Measurements from ENCODE around the gene ECE1. TPM values are rescaled to one million over a fixed set of nuclear protein-coding genes. Genes with fewer than 3 reads are reported as not detected.
A peak's percentile ranks its signal among the peaks of the same experiment; 100 is the strongest.

Gene ECE1
- total and polyA plus RNA-seq, 2 of the 8 experiments (the other 6 are each of a cell fraction or from before 2014, with no cell fraction given) = 21.4 to 36.8 TPM

DNA sequence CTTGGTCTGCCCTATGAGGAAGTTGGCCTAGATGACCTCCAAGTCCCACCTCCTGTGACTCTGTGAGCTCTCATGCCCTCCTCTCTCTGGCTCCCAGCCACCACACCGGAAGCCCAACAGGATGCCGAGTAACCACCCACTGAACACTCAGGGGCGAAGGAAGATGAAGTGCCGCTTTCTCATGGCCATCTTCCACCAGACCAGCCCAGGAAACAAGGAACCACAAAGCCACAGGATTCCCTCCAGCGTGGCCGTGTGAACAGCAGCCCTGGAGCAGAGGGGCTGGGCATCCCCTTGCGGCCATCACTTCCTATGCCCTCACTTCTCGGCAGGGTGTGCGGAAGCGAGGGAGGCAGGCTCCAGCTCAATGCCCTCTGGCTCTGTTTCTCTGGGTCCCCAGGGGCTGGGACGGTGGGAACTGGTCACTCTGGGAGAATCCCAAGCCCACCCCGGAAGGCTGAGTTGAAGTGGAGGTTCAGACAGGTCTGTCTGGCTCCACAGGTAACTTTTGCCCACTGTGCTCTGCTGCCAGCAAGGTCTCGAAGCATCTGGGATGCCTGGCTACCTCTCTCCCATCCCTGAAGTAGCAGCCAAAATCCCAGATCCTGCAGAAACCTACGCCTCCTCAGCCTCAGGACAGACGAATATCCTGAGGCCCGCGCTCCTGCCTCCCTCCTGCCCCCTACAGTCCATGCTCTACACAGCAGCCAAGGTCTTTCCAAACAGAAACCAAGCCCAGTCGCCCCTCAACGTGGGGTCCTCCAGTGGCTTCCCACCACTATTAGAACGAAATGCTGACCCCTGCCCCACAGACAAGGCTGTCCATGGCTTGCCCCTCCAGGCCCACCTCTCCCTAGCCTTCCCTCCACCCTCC, 44.2 kb upstream of the ECE1 start:
- no peak overlapping the region for H3K27ac ChIP-seq (ENCODE audit: low read depth, low read length)
- no peak for FAIRE-seq
- no peak for TF ChIP-seq SIN3A (conservative IDR thresholded peaks at IDR 0.05 in 1 of 2, IDR thresholded peaks at IDR 0.05 in 1 of 2; ENCODE audit: low read depth in 1 of 2, low read length in 2 of 2)
- TF ChIP-seq SP2 (IDR thresholded peaks at IDR 0.05; ENCODE audit: low read length) = no peak
- TF ChIP-seq, protein P1, sequence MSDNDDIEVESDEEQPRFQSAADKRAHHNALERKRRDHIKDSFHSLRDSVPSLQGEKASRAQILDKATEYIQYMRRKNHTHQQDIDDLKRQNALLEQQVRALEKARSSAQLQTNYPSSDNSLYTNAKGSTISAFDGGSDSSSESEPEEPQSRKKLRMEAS (IDR thresholded peaks at IDR 0.05) = peak; percentile 40; the same call in 1 of the 2 replicates
- TF ChIP-seq, protein P2, sequence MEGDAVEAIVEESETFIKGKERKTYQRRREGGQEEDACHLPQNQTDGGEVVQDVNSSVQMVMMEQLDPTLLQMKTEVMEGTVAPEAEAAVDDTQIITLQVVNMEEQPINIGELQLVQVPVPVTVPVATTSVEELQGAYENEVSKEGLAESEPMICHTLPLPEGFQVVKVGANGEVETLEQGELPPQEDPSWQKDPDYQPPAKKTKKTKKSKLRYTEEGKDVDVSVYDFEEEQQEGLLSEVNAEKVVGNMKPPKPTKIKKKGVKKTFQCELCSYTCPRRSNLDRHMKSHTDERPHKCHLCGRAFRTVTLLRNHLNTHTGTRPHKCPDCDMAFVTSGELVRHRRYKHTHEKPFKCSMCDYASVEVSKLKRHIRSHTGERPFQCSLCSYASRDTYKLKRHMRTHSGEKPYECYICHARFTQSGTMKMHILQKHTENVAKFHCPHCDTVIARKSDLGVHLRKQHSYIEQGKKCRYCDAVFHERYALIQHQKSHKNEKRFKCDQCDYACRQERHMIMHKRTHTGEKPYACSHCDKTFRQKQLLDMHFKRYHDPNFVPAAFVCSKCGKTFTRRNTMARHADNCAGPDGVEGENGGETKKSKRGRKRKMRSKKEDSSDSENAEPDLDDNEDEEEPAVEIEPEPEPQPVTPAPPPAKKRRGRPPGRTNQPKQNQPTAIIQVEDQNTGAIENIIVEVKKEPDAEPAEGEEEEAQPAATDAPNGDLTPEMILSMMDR (IDR thresholded peaks at IDR 0.05; ENCODE audit: control extremely low read depth in 1 of 3, insufficient read depth in 1 of 3, low read depth in 1 of 3, low read length in 3 of 3) = peak; percentile 90 to 96 (median 93)
- TF ChIP-seq, protein P3, sequence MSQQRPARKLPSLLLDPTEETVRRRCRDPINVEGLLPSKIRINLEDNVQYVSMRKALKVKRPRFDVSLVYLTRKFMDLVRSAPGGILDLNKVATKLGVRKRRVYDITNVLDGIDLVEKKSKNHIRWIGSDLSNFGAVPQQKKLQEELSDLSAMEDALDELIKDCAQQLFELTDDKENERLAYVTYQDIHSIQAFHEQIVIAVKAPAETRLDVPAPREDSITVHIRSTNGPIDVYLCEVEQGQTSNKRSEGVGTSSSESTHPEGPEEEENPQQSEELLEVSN (IDR thresholded peaks at IDR 0.05) = 0 out of 2 replicates have a peak, but pooled peaks have one; percentile 7
- peak; percentile 75 to 86 for TF ChIP-seq RAD21 (IDR thresholded peaks at IDR 0.05 in 1 of 2, conservative IDR thresholded peaks at IDR 0.05 in 1 of 2; ENCODE audit: low read depth in 2 of 2, low read length in 2 of 2)

More for the DNA sequence above, 44.2 kb upstream of the ECE1 start:
- no peaks in the 10 kb centered on the region; a peak in 1 of 7 replicates for H3K27me3 ChIP-seq (replicated peaks in 1 of 4; ENCODE audit: control insufficient read depth in 3 of 4, extremely low read depth in 1 of 4, insufficient read depth in 3 of 4, low read length in 3 of 4)
- H2BK5ac ChIP-seq (ENCODE audit: low read depth, low read length) = peak overlapping the region; percentile 54
- H2BK20ac ChIP-seq (ENCODE audit: low read length) = 0 out of 2 replicates have a peak overlapping the region, but pooled peaks have one; percentile 23
- peak overlapping the region; percentile 82 for H2BK12ac ChIP-seq (ENCODE audit: low read depth, low read length)
- peak overlapping the region; percentile 9 for H3K4ac ChIP-seq (replicated peaks; ENCODE audit: insufficient read length, low read depth, low read length)
- no peak overlapping the region for H3K14ac ChIP-seq (ENCODE audit: insufficient read length)
- H3K4me2 ChIP-seq (ENCODE audit: insufficient read depth in 1 of 2, low read depth in 2 of 2, low read length in 2 of 2) = peak overlapping the region; percentile 29 to 58
- POLR2A ChIA-PET (ENCODE audit: partially characterized antibody) = interaction anchor here (1.1 to 1.6 kb wide), 5 partner anchors 9 to 80 kb away, joined by 3 to 6 read pairs (median 4); no protein-coding TSS in a partner anchor
- H2BK15ac ChIP-seq (ENCODE audit: low read length) = peak overlapping the region; percentile 74
- H2AK5ac ChIP-seq (ENCODE audit: low read depth, low read length) = peak overlapping the region; percentile 77
- H3K79me2 ChIP-seq (ENCODE audit: control insufficient read depth in 1 of 2, insufficient read depth in 2 of 2, low read length in 2 of 2) = peaks cover 0 to 5% of the 10 kb centered on the region in 2 experiments; a peak in 1 of 4 replicates
- no peak overlapping the region for H2AFZ ChIP-seq (ENCODE audit: low read length)
- H3K9ac ChIP-seq (replicated peaks in 1 of 4; ENCODE audit: extremely low read depth in 1 of 4, low read depth in 3 of 4, low read length in 3 of 4) = no peak overlapping the region; a peak in 1 of 7 replicates
- no peaks in the 10 kb centered on the region for H3K23me2 ChIP-seq (ENCODE audit: low read depth, low read length)
- peak in 1 of 2 experiments; percentile 89 for DNase-seq (ENCODE audit: low read depth in 1 of 2, low spot score in 2 of 2)
- H4K91ac ChIP-seq (replicated peaks; ENCODE audit: insufficient read length, low read length) = peak overlapping the region; percentile 70
- H3K9me3 ChIP-seq (ENCODE audit: insufficient read depth in 2 of 2, low read depth in 1 of 2, low read length in 1 of 2) = no peaks in the 10 kb centered on the region
- no peaks in the 10 kb centered on the region for H3K36me3 ChIP-seq (ENCODE audit: control insufficient read depth in 2 of 4, insufficient read depth in 4 of 4, low read length in 3 of 4)
- H3K18ac ChIP-seq (ENCODE audit: extremely low read depth, low read length) = peak overlapping the region; percentile 99
- peak overlapping the region; percentile 16 for H4K5ac ChIP-seq (ENCODE audit: insufficient read length, low read depth, low read length)
- no peak overlapping the region for H4K8ac ChIP-seq (ENCODE audit: extremely low read depth, insufficient read depth, low read length)
- H2BK120ac ChIP-seq (replicated peaks; ENCODE audit: low read depth, low read length) = no peak overlapping the region
- peaks cover 10 to 31% (median 20%) of the 10 kb centered on the region in 4 experiments for H3K4me1 ChIP-seq (replicated peaks in 1 of 4; ENCODE audit: control insufficient read depth in 3 of 4, insufficient read depth in 4 of 4, low read length in 3 of 4)
- CTCF ChIA-PET (ENCODE audit: partially characterized antibody) = interaction anchor here (0.5 to 12.5 kb wide), 32 partner anchors 10 to 617 kb away, joined by 3 to 168 read pairs (median 5); partner anchors contain the start of gene ECE1
- H3K79me1 ChIP-seq (ENCODE audit: low read depth, low read length) = peaks cover 5% of the 10 kb centered on the region
- no peak overlapping the region for H3K56ac ChIP-seq (replicated peaks; ENCODE audit: insufficient read length, low read depth, low read length)
- no peak overlapping the region for H3K23ac ChIP-seq (ENCODE audit: insufficient read length)
- H3K4me3 ChIP-seq (ENCODE audit: extremely low read depth in 1 of 4, insufficient read depth in 2 of 4, low read depth in 3 of 4, low read length in 4 of 4) = peak overlapping the region in 3 of 4 experiments; percentile 19 to 45 (median 29); a peak in 6 of 8 replicates
- peaks cover 4 to 19% of the 10 kb centered on the region in 2 experiments for H4K20me1 ChIP-seq (replicated peaks in 1 of 2; ENCODE audit: control insufficient read depth in 1 of 2, insufficient read depth in 2 of 2, low read length in 2 of 2)
- WGBS, 2 experiments (ENCODE audit: extremely low coverage in 1 of 2, insufficient coverage in 1 of 2, insufficient read length in 1 of 2, insufficient replicate concordance in 2 of 2, low coverage in 1 of 2, low lambda C conversion rate in 2 of 2, missing lambda C conversion rate in 1 of 2) = 55% methylated on average over 20 of the region's 20 CpGs; no CpG with 5 or more reads in 1 of the 2 experiments
